Activated T-helper 17 cell treated with anti-CD3 and anti-CD28 coated beads, Interleukin-2, amount 50 U/mL, for 72 hours (primary cell): Measurements from ENCODE around the gene LRRC27. TPM values are rescaled to one million over a fixed set of nuclear protein-coding genes. Genes with fewer than 3 reads are reported as not detected.
A peak's percentile ranks its signal among the peaks of the same experiment; 100 is the strongest.
"Not testable (repeated sequence)": the region's sequence is repeated elsewhere in the genome, so short reads cannot be mapped to it uniquely, and the experiment has no call there.

ENCODE experiments used
- ATAC-seq: fragments of 150-1000 bp; cut with Tn5 transposase; replicated peaks from 2 replicates; pipeline ENCODE4 v1.10.0; 2021; ENCODE audit warnings: mild to moderate bottlenecking, moderate library complexity
- H3K27ac Mint-ChIP-seq: one replicate; pipeline ENCODE4 v1.8.0; 2022; ENCODE audit warnings: mixed read lengths
- H3K27me3 Mint-ChIP-seq: one replicate; pipeline ENCODE4 v1.8.0; 2022; ENCODE audit warnings: mixed read lengths
- H3K36me3 Mint-ChIP-seq: one replicate; pipeline ENCODE4 v1.8.0; 2022; ENCODE audit warnings: low read depth, mild to moderate bottlenecking, mixed read lengths
- H3K4me1 Mint-ChIP-seq: one replicate; pipeline ENCODE4 v1.8.0; 2022; ENCODE audit warnings: mixed read lengths
- H3K4me3 Mint-ChIP-seq: one replicate; pipeline ENCODE4 v1.8.0; 2022; ENCODE audit warnings: mild to moderate bottlenecking, mixed read lengths
- H3K9me3 Mint-ChIP-seq: one replicate; pipeline ENCODE4 v1.8.0; 2022; ENCODE audit warnings: mixed read lengths
- total RNA-seq, 2 donors: library from RNA; stranded (reverse); gene quantifications; one replicate each; pipeline ENCODE4 v1.2.3, GENCODE V29; 2022

The LRRC27 gene
- total RNA-seq = 1 to 10 TPM; 4.5 to 6.3 TPM

GRCh38 chr10:132331601-132332432, at the start of gene LRRC27:
Gene LRRC27, plus strand, starts transcription at chr10:132332193. Its CDS starts 1,332 bp downstream, at chr10:132333525.
- Mint-ChIP-seq H3K27ac (peak within 1 kb of the TSS; percentile 96), H3K9me3 (no peaks in the 10 kb centered on the region), H3K36me3 (peaks cover 62% of the 10 kb centered on the region), H3K4me3 (peak within 1 kb of the TSS; percentile 96), H3K4me1 (peaks cover 25% of the 10 kb centered on the region), H3K27me3 (no peaks in the 10 kb centered on the region)
- peak; percentile 87 for ATAC-seq

- no peak overlapping the region for H3K4me3 Mint-ChIP-seq
- H3K36me3 Mint-ChIP-seq = no peaks in the 10 kb centered on the region
- no peaks in the 10 kb centered on the region for H3K9me3 Mint-ChIP-seq
- peaks cover 15% of the 10 kb centered on the region for H3K4me1 Mint-ChIP-seq
- no peak for ATAC-seq
- no peak overlapping the region for H3K27ac Mint-ChIP-seq
- H3K27me3 Mint-ChIP-seq = peaks cover 3% of the 10 kb centered on the region
Measured at GRCh38 chr10:132282667-132283603, 49.1 kb upstream of the LRRC27 start.

GRCh38 chr10:132283604-132284382, 48.2 kb upstream of the LRRC27 start:
- no peak overlapping the region for H3K4me3 Mint-ChIP-seq
- peaks cover 3% of the 10 kb centered on the region for H3K27me3 Mint-ChIP-seq
- no peaks in the 10 kb centered on the region for H3K9me3 Mint-ChIP-seq
- ATAC-seq = no peak
- peaks cover 15% of the 10 kb centered on the region for H3K4me1 Mint-ChIP-seq
- H3K36me3 Mint-ChIP-seq = no peaks in the 10 kb centered on the region
- no peak overlapping the region for H3K27ac Mint-ChIP-seq

GRCh38 chr10:132289439-132289838, 42.6 kb upstream of the LRRC27 start:
- ATAC-seq = no peak
- H3K4me1 Mint-ChIP-seq = peaks cover 10% of the 10 kb centered on the region
- H3K4me3 Mint-ChIP-seq = no peak overlapping the region
- H3K36me3 Mint-ChIP-seq = no peaks in the 10 kb centered on the region
- H3K27me3 Mint-ChIP-seq = peaks cover 3% of the 10 kb centered on the region
- H3K9me3 Mint-ChIP-seq = no peaks in the 10 kb centered on the region
- H3K27ac Mint-ChIP-seq = no peak overlapping the region

- no peaks in the 10 kb centered on the region for H3K9me3 Mint-ChIP-seq
- no peak for ATAC-seq
- H3K4me1 Mint-ChIP-seq = peaks cover 5% of the 10 kb centered on the region
- no peaks in the 10 kb centered on the region for H3K36me3 Mint-ChIP-seq
- H3K4me3 Mint-ChIP-seq = no peak overlapping the region
- H3K27ac Mint-ChIP-seq = no peak overlapping the region
- no peaks in the 10 kb centered on the region for H3K27me3 Mint-ChIP-seq
Measured at GRCh38 chr10:132290631-132291030, 41.4 kb upstream of the LRRC27 start.

- H3K36me3 Mint-ChIP-seq = no peaks in the 10 kb centered on the region
- no peak for ATAC-seq
- no peak overlapping the region for H3K4me3 Mint-ChIP-seq
- no peaks in the 10 kb centered on the region for H3K27me3 Mint-ChIP-seq
- no peaks in the 10 kb centered on the region for H3K9me3 Mint-ChIP-seq
- peaks cover 4% of the 10 kb centered on the region for H3K4me1 Mint-ChIP-seq
- H3K27ac Mint-ChIP-seq = no peak overlapping the region
Measured at GRCh38 chr10:132291826-132292225, 40.2 kb upstream of the LRRC27 start.

- H3K4me1 Mint-ChIP-seq = peaks cover 4% of the 10 kb centered on the region
- no peak overlapping the region for H3K4me3 Mint-ChIP-seq
- no peak for ATAC-seq
- peaks cover 3% of the 10 kb centered on the region for H3K27me3 Mint-ChIP-seq
- no peak overlapping the region for H3K27ac Mint-ChIP-seq
- H3K36me3 Mint-ChIP-seq = no peaks in the 10 kb centered on the region
- H3K9me3 Mint-ChIP-seq = no peaks in the 10 kb centered on the region
Measured at GRCh38 chr10:132292287-132293200, 39.4 kb upstream of the LRRC27 start.

- Mint-ChIP-seq H3K36me3 (no peaks in the 10 kb centered on the region), H3K4me1 (peaks cover 4% of the 10 kb centered on the region), H3K4me3 (no peak overlapping the region), H3K27me3 (peaks cover 3% of the 10 kb centered on the region), H3K9me3 (no peaks in the 10 kb centered on the region), H3K27ac (no peak overlapping the region)
- ATAC-seq = no peak
Measured at GRCh38 chr10:132293201-132293812, 38.7 kb upstream of the LRRC27 start.

- H3K4me3 Mint-ChIP-seq = no peak overlapping the region
- no peaks in the 10 kb centered on the region for H3K36me3 Mint-ChIP-seq
- peaks cover 3% of the 10 kb centered on the region for H3K27me3 Mint-ChIP-seq
- no peak for ATAC-seq
- H3K9me3 Mint-ChIP-seq = no peaks in the 10 kb centered on the region
- H3K27ac Mint-ChIP-seq = no peak overlapping the region
- peaks cover 4% of the 10 kb centered on the region for H3K4me1 Mint-ChIP-seq
Measured at GRCh38 chr10:132293813-132294520, 38.0 kb upstream of the LRRC27 start.

GRCh38 chr10:132294561-132295318, 37.3 kb upstream of the LRRC27 start:
- no peak overlapping the region for H3K4me3 Mint-ChIP-seq
- no peak overlapping the region for H3K27ac Mint-ChIP-seq
- peaks cover 3% of the 10 kb centered on the region for H3K27me3 Mint-ChIP-seq
- ATAC-seq = no peak
- H3K4me1 Mint-ChIP-seq = peaks cover 4% of the 10 kb centered on the region
- no peaks in the 10 kb centered on the region for H3K9me3 Mint-ChIP-seq
- no peaks in the 10 kb centered on the region for H3K36me3 Mint-ChIP-seq

GRCh38 chr10:132295481-132295880, 36.5 kb upstream of the LRRC27 start:
- H3K4me1 Mint-ChIP-seq, H3K9me3 Mint-ChIP-seq, H3K4me3 Mint-ChIP-seq: not testable (repeated sequence)

More at GRCh38 chr10:132295481-132295880, 36.5 kb upstream of the LRRC27 start:
- ATAC-seq, H3K27ac Mint-ChIP-seq, H3K27me3 Mint-ChIP-seq, H3K36me3 Mint-ChIP-seq: not testable (repeated sequence)
